ENCODE results near the gene VAT1L. TPM values are rescaled to one million over a fixed set of nuclear protein-coding genes. Genes with fewer than 3 reads are reported as not detected.

VAT1L gene
- total and polyA plus RNA-seq, 2 donors (not counting 3 experiments of a cell fraction or from before 2014, with no cell fraction given), result 0.46 to 1.5 TPM

DNA sequence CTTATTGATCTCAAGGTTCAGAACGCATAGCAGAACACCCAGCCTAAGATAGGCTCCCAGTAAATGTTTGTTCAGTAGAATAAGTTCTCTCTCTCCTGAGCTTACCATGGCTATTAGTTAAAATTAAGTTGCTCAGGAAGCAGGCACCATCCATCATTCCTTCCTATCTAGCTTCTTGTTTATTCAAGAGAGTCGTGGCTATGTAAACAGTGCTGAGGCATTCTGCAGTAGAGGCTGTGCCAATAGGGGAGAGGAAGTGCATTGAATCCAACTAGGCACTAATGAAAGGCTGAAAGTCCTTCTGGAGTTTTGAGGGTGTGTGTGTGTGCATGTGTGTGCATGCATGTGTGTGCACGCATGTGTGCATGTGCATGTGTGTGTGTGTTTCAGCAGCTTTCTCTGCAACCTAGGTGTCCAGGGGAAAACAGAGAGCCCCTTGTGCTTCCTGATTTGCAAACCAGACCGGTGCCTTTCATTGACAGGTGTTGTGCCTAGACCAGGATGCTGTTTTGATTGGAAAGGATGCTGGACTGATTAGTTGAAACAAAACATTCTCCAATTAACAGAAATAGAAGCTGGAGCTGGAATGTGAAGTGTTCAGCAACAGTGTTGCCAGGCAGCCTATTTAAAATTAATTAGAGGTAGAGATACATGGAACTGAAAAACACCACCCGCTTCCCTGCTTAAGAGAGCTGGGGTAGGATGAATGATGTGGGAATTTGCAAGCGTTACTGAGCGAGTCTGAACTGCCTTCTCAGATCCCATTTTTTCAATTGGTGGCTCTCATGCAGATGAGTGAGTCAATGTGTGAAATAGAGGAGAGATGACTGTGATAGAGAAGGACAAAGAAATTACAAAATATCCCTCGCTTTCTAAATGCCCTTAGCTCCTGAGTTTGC is 130.7 kb downstream of the VAT1L start:
- H3K9me3 ChIP-seq (replicated peaks; ENCODE audit: control insufficient read depth, insufficient read depth, low read length), result no peaks in the 10 kb centered on the region
- no TSS peak for BruUV-seq (replicated peaks)
- DNase-seq (ENCODE audit: low read depth, low spot score) (peak; percentile 67), FAIRE-seq (peak; percentile 24)
- H3K4me3 ChIP-seq (replicated peaks in 1 of 3; ENCODE audit: insufficient read depth in 1 of 3, low read depth in 1 of 3, low read length in 3 of 3), result no peak overlapping the region
- dilution Hi-C loops (cut with MboI; ENCODE audit: extremely low pct_ligation_motif_present, low sequenced_read_pairs), result no loop called here
- no peak overlapping the region for H3K9ac ChIP-seq (replicated peaks; ENCODE audit: extremely low read depth, insufficient read depth, low read length)
- peaks cover 6% of the 10 kb centered on the region for H3K4me1 ChIP-seq (ENCODE audit: control insufficient read depth, extremely low read depth, insufficient read depth, low read length)
- ChIA-PET CTCF (interaction anchor here (1.0 to 2.4 kb wide), 4 partner anchors 12 to 51 kb away, joined by 3 to 7 read pairs (median 3); no protein-coding TSS in a partner anchor), POLR2A (no interaction called here)
- H3K36me3 ChIP-seq (ENCODE audit: control insufficient read depth in 2 of 2, extremely low read depth in 1 of 2, insufficient read depth in 2 of 2, low read length in 2 of 2), result no peaks in the 10 kb centered on the region
- no peak overlapping the region for H3K27ac ChIP-seq (ENCODE audit: insufficient read depth, low read depth, low read length)
- intact Hi-C loops (cut with micrococcal nuclease), result loop anchor here (2.0 kb wide), 1 partner anchor 68 kb away; no protein-coding TSS in a partner anchor
- peak; percentile 25 for TF ChIP-seq POLR2AphosphoS5 (IDR thresholded peaks at IDR 0.05; ENCODE audit: insufficient read depth, low read depth, low read length)
- TF ChIP-seq EZH2 (IDR thresholded peaks at IDR 0.05; ENCODE audit: borderline replicate concordance, low read depth, low read length, severe bottlenecking), result no peak
- no peak overlapping the region for H2AFZ ChIP-seq (ENCODE audit: low read depth, low read length)
- H3K4me2 ChIP-seq (ENCODE audit: insufficient read depth, low read length), result peak overlapping the region; percentile 31
- no peaks in the 10 kb centered on the region for H3K79me2 ChIP-seq (ENCODE audit: control insufficient read depth, insufficient read depth, low read length)
- H3K9me1 ChIP-seq (replicated peaks; ENCODE audit: control insufficient read depth, extremely low read depth, insufficient read depth, low read length), result no peaks in the 10 kb centered on the region
- peaks cover 0 to 2% of the 10 kb centered on the region in 2 experiments for H3K27me3 ChIP-seq (ENCODE audit: control insufficient read depth in 2 of 2, insufficient read depth in 2 of 2, low read length in 2 of 2)
- H4K20me1 ChIP-seq (replicated peaks; ENCODE audit: control insufficient read depth, extremely low read depth, insufficient read depth, low read length), result no peaks in the 10 kb centered on the region

DNA sequence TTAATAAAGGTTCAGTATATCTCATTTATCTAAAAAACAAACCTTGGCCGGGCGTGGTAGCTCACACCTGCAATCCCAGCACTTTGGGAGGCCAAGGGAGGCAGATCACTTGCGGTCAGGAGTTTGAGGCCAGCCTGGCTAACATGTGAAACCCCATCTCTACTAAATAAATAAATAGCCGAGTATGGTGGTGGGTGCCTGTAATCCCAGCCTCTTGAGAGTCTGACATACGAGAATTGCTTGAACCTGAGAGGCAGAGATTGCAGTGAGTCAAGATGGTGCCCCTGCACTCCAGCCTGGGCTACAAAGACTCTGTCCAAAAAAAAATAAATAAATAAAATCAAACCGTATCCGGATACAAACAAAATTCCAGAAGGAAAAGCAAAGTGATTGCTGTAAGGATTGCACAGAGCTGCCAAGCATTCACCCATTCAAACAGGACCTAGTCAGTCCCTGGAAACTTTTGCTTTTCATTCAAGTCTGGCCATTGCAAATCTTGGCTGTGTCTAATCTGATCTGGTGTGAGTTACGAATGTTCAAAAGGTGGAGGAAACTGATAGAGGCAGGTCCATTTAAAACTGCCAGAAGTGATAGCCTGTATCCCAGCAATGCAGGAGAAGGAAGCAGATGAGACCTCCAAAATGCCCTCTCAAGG is 131.5 kb downstream of the VAT1L start:
- H3K9me3 ChIP-seq (replicated peaks; ENCODE audit: control insufficient read depth, insufficient read depth, low read length), result no peaks in the 10 kb centered on the region
- no peaks in the 10 kb centered on the region for H3K36me3 ChIP-seq (ENCODE audit: control insufficient read depth in 2 of 2, extremely low read depth in 1 of 2, insufficient read depth in 2 of 2, low read length in 2 of 2)
- H3K9ac ChIP-seq (replicated peaks; ENCODE audit: extremely low read depth, insufficient read depth, low read length), result no peak overlapping the region
- dilution Hi-C loops (cut with MboI; ENCODE audit: extremely low pct_ligation_motif_present, low sequenced_read_pairs), result no loop called here
- no peak overlapping the region for H2AFZ ChIP-seq (ENCODE audit: low read depth, low read length)
- TF ChIP-seq EZH2 (IDR thresholded peaks at IDR 0.05; ENCODE audit: borderline replicate concordance, low read depth, low read length, severe bottlenecking), result no peak
- no peak for TF ChIP-seq POLR2A (IDR thresholded peaks at IDR 0.05; ENCODE audit: low read depth, low read length)
- TF ChIP-seq, protein P1, sequence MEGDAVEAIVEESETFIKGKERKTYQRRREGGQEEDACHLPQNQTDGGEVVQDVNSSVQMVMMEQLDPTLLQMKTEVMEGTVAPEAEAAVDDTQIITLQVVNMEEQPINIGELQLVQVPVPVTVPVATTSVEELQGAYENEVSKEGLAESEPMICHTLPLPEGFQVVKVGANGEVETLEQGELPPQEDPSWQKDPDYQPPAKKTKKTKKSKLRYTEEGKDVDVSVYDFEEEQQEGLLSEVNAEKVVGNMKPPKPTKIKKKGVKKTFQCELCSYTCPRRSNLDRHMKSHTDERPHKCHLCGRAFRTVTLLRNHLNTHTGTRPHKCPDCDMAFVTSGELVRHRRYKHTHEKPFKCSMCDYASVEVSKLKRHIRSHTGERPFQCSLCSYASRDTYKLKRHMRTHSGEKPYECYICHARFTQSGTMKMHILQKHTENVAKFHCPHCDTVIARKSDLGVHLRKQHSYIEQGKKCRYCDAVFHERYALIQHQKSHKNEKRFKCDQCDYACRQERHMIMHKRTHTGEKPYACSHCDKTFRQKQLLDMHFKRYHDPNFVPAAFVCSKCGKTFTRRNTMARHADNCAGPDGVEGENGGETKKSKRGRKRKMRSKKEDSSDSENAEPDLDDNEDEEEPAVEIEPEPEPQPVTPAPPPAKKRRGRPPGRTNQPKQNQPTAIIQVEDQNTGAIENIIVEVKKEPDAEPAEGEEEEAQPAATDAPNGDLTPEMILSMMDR (IDR thresholded peaks at IDR 0.05; ENCODE audit: extremely low read depth in 1 of 2, insufficient read depth in 1 of 2, low read depth in 1 of 2, low read length in 2 of 2), result no peak
- no peak for TF ChIP-seq FOS (IDR thresholded peaks at IDR 0.05; ENCODE audit: borderline replicate concordance, insufficient read depth, low read length)
- no peak for TF ChIP-seq MYC (IDR thresholded peaks at IDR 0.05; ENCODE audit: low read depth, low read length)
- TF ChIP-seq POLR2AphosphoS5 (IDR thresholded peaks at IDR 0.05; ENCODE audit: insufficient read depth, low read depth, low read length), result no peak
- no peak for TF ChIP-seq JUN (IDR thresholded peaks at IDR 0.05; ENCODE audit: borderline replicate concordance, insufficient read depth, insufficient read length, low read depth)
- TF ChIP-seq, protein P2, sequence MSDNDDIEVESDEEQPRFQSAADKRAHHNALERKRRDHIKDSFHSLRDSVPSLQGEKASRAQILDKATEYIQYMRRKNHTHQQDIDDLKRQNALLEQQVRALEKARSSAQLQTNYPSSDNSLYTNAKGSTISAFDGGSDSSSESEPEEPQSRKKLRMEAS (IDR thresholded peaks at IDR 0.05; ENCODE audit: insufficient read depth, insufficient read length), result no peak
- no peak for TF ChIP-seq GATA2 (IDR thresholded peaks at IDR 0.05; ENCODE audit: insufficient read depth, insufficient read length, low read depth, low read length)
- DNase-seq (ENCODE audit: low read depth, low spot score), result no peak
- no peak overlapping the region for H3K27ac ChIP-seq (ENCODE audit: insufficient read depth, low read depth, low read length)
- H3K79me2 ChIP-seq (ENCODE audit: control insufficient read depth, insufficient read depth, low read length), result no peaks in the 10 kb centered on the region
- H3K4me3 ChIP-seq (replicated peaks in 1 of 3; ENCODE audit: insufficient read depth in 1 of 3, low read depth in 1 of 3, low read length in 3 of 3), result no peak overlapping the region
- no peaks in the 10 kb centered on the region for H4K20me1 ChIP-seq (replicated peaks; ENCODE audit: control insufficient read depth, extremely low read depth, insufficient read depth, low read length)
- peaks cover 6% of the 10 kb centered on the region for H3K4me1 ChIP-seq (ENCODE audit: control insufficient read depth, extremely low read depth, insufficient read depth, low read length)
- H3K27me3 ChIP-seq (ENCODE audit: control insufficient read depth in 2 of 2, insufficient read depth in 2 of 2, low read length in 2 of 2), result peaks cover 0 to 2% of the 10 kb centered on the region in 2 experiments
- intact Hi-C loops (cut with micrococcal nuclease), result loop anchor here (2.0 kb wide), 1 partner anchor 69 kb away; no protein-coding TSS in a partner anchor
- BruUV-seq (replicated peaks), result no TSS peak
- POLR2A ChIA-PET, result no interaction called here
- FAIRE-seq, result no peak
- no peaks in the 10 kb centered on the region for H3K9me1 ChIP-seq (replicated peaks; ENCODE audit: control insufficient read depth, extremely low read depth, insufficient read depth, low read length)
- H3K4me2 ChIP-seq (ENCODE audit: insufficient read depth, low read length), result no peak overlapping the region
- CTCF ChIA-PET, result no interaction called here
